GM19193 (cell line): ENCODE results near the gene SLC25A19.

Experiments
- POLR2A ChIP-seq: IDR thresholded peaks from 4 replicates; pipeline ENCODE4 v1.6.1; 2011; ENCODE audit not compliant: insufficient read depth, insufficient read length; ENCODE audit errors: extremely low read depth

SLC25A19 gene

DNA sequence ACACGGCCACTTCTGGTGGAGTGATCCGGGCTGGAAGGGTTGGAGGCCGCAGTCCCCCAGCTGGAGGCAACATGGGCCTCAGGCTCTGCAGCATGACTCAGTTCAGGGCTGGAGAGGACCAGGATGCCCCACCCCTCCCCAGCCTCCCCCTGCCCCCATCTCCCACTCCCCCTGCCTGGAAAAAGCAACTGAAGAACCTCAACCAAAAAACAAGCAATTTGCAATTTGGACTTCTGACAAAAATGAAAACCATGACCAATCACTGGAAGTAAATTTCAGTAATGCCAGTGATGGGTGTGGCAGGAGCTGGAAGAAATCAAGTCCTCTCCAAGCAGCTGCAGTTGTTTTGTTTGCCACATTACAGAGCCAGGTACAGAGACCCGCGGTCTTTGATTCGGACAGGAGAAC is 11.6 kb downstream of the SLC25A19 start:
- no peak for TF ChIP-seq POLR2A

- peak; percentile 36 for TF ChIP-seq POLR2A
These were observed 15.1 kb downstream of the SLC25A19 start for GRCh38 chr17:75273977-75274708.

GRCh38 chr17:75272848-75273184 is 16.4 kb downstream of the SLC25A19 start:
- TF ChIP-seq POLR2A, result no peak

GRCh38 chr17:75271955-75272847 is 17.0 kb downstream of the SLC25A19 start:
- peak; percentile 49 for TF ChIP-seq POLR2A

GRCh38 chr17:75271233-75271954 is 17.8 kb downstream of the SLC25A19 start:
- TF ChIP-seq POLR2A, result peak; percentile 63

DNA sequence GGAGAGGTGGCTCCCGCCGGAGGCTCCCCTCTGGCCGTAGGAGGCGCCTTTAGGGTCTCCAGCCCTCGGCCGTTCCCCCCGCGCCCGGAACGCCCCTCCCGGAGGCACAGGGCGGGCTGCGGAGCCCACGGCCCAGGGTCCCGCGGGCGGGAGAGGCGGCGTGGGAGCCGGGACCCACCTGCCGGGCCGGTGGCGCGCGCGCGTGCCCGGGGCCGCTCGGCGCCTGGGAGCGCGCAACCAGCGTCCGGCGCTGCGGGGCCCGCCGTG is 18.3 kb downstream of the SLC25A19 start, which contains the start of gene MIF4GD:
TSS of gene MIF4GD (minus strand) at position 266 of the 267 bp plus-strand sequence. CDS start 1,036 bp downstream, outside the sequence.
- TF ChIP-seq POLR2A, result peak; percentile 66

DNA sequence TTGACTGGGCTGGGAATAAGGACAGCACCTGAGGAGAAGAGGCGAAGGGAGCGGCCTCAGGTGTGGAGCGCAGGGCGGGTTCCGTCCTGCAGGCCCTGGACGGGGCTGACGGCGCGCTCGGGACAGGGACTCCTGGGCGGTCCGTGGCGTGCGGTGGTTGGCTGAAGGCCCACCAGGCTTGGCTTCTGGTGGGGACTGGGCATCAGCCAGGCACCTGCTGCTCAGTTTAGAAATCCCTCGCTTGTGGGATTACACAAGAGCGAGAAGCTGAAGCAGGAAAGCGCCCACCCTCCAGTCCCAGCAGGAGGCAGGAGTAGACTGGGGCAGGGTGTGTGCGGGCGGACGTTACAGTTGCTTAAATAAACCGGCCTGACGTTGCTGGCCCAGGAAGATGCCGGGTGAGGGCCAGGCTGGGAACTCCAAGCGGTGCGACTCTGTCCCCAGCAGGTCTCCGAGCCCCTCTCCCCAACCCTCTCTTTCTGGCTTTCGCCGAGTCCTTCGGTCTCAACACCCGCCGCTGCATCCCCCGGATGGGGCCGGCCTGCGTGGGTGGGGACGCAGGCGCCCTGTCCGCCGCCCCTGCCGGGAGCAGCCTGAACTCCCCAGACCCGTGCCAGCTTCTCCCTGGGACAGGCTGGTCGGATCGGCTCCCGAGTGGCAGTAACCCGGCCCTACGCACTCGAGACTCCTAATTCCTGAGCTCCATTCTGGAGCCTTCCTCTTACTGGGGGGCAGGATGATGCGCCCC is 18.8 kb downstream of the SLC25A19 start:
- peak; percentile 37 for TF ChIP-seq POLR2A

DNA sequence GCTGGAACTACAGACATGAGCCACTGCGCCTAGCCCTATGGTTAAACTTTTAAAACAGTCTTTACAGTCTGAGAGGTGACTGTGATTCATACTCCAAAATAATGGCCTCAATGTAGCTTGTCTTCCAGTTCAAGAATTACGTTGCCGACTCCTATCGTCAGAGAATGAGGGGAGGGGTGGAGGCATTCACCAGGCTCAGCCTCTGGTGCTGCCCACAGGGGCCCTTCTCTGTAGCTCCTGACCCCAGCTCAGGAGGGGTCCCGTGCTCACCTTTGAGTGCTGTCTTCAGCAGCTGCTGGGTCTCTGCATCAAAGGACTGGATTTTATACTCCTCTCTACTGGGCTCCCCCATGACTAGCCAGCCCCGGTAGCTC is 19.4 kb downstream of the SLC25A19 start:
- no peak for TF ChIP-seq POLR2A

DNA sequence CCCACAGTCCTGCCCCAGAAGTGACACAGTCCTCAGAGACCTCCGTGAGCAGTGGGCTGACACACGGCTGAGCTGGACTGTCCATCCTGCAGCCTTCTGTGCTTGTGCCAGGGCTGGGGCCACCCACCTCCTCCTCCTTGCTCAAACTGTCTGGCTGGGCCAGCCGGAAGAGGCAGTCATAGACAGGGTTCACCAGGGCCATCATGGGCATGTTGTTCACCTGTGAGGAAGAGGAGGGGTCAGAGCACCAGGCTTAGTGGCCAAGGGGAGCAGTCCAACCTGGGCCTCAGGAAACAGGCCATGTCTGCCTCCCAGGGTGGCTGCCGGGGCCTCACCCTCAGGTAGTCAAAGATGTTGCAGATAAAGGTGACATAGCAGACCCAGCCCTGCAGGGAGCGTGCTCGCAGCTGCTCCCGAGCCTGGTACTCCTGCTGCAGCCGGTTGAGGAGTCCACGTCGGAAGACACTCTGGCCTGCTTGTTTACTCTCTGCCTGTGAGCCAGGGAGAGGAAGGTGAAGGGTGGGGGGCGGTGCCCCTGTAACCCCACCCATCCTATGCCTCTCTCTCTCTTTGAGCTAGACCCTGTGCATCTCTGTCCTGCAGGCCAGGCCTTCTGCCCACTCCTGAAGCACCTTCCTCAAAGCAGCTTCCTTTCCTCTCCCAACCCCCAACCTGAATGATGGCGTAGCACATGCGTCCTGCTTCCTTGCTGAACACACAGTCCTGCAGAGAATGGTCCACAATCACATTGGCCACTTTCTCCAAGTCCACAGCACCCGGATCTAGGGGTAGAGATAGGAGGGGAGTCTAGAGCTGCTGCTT is 21.6 kb downstream of the SLC25A19 start:
- peak; percentile 23 for TF ChIP-seq POLR2A

DNA sequence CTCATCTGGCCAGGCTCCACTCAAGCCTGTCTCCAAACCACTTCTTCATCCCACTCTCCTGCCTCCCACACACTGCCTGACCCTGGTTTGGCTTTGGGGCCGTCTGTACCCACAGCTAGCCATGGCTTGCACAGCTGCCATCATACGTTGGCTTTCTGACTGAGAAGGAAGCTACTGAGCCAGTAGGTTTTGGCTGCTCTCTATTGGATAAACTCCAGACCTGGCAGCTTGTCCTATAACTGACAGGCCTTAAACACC is 22.2 kb downstream of the SLC25A19 start:
- no peak for TF ChIP-seq POLR2A

DNA sequence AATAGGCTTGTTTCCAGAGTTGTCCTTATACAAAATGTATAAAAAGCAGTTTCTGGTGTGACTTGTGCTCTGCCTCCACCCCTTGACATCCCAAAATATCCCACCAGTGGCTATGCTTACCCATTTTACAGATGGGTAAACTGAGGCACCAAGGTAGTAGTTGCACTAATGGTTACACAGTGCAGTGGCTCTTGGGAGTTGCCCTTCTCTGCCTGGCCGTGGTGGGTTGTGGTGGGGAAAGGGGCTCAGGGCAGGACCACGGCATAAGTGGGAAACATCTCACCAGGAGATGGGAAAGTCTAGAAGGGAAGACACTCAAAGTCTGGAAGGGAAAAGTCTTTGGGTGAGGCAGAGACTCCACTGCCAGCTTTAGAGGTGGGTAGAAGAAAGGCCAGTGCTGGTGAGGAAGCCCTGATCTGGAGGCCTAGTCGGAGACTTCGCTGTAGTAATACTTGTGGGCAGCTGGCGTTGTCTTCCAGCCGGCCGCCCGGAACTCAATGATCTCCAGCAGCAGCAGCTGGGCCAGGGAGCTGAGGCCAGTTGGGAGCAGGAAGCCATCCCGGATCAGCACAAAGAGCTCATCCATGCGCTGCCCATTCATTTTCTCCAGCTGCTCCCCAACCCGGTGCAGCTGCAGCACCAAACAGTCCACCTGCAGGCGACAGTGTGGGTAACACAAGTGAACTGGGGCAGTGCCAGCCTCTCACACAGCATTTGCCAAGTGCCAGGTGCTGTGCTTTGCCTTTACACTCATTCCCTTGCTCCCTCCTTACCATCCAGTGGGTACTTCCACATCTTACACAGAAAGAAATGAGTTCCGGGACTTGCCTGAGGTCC is 22.7 kb downstream of the SLC25A19 start:
- TF ChIP-seq POLR2A, result no peak

- peak; percentile 30 for TF ChIP-seq POLR2A
These were observed 23.5 kb downstream of the SLC25A19 start for GRCh38 chr17:75265614-75266315.

- no peak for TF ChIP-seq POLR2A
These were observed 26.2 kb downstream of the SLC25A19 start for GRCh38 chr17:75263055-75263454.
